Skeletal muscle cell (primary cell): Measurements from ENCODE around the gene EIF3J.

Experiments
- DNase-seq: peaks from one replicate; pipeline ENCODE4 v3.0.0-alpha.2; 2010; ENCODE audit warnings: low read depth
- H3K4me3 ChIP-seq: 2 replicates; pipeline ENCODE4 v1.5.1; 2011; ENCODE audit warnings: low read depth, mild to moderate bottlenecking, control low read depth, low read length, moderate library complexity

Gene EIF3J

GRCh38 chr15:44585633-44586032 lies 48.7 kb downstream of the EIF3J start:
- no peak for DNase-seq
- H3K4me3 ChIP-seq, result no peak overlapping the region

DNA sequence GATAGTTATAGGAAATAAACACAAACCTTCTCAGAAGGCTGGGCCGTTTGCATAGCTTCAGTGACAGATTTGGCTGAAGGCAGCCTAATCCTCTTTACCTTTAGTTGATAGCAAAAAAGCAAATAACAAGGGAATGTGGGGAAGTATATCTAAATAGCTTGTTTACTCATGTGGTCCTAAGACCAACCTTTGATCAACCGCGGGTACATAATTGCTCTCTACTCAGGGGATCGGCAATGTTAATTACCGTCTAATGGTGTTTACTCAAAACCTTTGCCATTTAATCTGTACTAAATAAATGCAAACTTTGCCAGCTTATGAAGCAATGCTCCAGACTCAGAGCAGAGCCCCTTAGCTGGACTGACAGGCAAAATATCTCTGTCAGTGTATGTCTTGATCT lies 51.6 kb downstream of the EIF3J start:
- no peak overlapping the region for H3K4me3 ChIP-seq
- DNase-seq, result no peak

GRCh38 chr15:44591326-44591725 lies 54.4 kb downstream of the EIF3J start:
- no peak for DNase-seq
- H3K4me3 ChIP-seq, result no peak overlapping the region

- H3K4me3 ChIP-seq, result no peak overlapping the region
- DNase-seq, result no peak
Observed at GRCh38 chr15:44593042-44593736, 56.2 kb downstream of the EIF3J start.

DNA sequence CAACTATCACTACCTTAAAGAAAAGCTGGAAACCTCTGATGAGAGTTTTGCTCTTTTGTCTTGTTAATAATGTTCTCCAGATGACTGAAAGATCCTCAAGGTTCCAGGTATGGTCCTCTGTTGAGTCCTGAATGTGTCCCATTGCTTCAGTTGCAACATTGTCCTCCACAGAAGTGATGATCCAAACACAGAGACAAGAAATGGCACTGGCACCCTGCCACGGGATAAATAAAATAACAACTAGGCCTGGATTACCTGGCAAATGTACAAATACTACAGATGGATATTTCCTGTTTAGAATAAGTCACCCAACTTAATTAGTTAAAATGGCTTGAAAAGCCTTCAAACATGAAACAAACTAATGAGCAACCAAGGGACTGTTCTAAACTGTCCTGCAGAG lies 58.3 kb downstream of the EIF3J start:
- DNase-seq, result no peak

DNA sequence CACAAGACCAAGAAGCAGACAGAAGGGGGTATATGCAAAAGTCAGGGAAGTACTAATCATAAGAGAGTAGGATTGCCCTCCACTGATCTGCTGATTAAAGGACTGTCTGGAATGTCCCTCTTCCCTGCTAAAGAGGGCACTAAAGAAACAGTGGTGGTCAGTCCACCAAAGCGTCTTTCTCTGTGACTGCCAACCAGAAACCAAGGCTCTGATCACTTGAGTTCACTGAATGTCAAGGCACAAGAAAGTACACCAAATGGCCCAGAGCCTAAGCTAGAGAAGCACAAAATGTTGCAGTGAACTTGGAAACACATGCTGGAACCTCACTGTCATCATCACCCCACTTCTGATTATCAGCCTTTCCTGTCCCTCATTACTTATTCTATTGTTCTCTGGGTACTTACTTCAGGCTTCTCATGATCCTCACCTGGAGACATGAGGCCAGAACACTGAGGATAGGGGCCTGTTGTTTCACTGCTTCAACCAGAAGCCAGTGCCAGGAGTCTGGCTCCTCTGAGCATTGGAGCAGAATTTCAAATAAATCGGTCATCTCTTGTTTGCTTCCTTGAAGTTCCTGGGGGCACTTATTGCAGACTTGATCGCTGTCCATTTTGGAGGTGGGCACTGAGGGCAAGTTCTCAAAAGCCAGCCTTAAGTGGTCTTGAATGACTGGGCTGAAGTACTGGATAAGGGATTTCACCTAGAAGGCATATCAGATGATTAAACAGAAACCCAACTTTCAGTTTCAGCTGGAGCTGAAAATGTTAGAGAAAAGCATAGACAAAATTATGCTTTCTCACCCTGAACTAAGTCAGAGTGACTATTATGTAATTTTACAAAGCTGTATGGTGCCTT lies 58.9 kb downstream of the EIF3J start:
- DNase-seq, result no peak
- no peak overlapping the region for H3K4me3 ChIP-seq

More for the DNA sequence above, 58.3 kb downstream of the EIF3J start:
- H3K4me3 ChIP-seq, result no peak overlapping the region

GRCh38 chr15:44596511-44597010 lies 59.6 kb downstream of the EIF3J start:
- no peak overlapping the region for H3K4me3 ChIP-seq
- no peak for DNase-seq

GRCh38 chr15:44598066-44598465 lies 61.1 kb downstream of the EIF3J start:
- no peak for DNase-seq
- H3K4me3 ChIP-seq, result no peak overlapping the region

DNA sequence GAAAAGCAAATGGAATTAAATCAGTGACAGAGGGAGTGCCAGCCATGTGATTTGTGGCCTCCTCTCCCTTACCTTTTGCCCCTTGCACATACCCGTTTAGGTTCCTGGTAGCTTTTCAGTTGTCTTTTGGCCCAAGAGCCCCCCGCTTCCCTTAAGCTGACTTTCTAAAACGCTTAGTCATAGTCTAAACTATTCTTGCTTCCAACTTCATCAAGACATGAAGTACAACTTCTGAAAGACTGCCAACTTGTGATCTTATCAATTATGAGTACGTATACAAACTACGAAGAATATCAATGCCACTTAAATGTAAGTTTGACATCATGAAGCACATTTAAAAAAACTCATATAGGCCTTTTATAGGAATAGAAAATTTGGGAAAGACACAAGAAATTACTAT lies 61.9 kb downstream of the EIF3J start:
- H3K4me3 ChIP-seq, result no peak overlapping the region
- DNase-seq, result peak; percentile 1

DNA sequence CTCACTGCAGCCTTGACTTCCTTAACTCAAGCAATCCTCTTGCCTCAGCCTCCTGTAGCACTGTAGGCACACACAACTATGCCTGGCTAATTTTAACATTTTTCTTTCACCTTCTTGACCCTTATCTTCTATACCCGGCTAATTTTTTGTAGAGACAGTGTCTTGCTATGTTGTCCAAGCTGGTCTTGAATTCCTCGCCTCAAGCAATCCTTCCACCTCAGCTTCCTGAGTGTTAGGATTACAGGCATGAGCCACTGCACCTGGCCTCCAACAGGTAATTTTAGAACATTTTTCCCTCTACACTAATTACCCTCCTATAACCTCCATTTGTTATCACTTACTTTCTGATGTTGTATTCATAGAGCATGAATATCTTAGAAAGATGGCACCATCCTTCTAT lies 66.2 kb downstream of the EIF3J start:
- DNase-seq, result no peak
- no peak overlapping the region for H3K4me3 ChIP-seq

DNA sequence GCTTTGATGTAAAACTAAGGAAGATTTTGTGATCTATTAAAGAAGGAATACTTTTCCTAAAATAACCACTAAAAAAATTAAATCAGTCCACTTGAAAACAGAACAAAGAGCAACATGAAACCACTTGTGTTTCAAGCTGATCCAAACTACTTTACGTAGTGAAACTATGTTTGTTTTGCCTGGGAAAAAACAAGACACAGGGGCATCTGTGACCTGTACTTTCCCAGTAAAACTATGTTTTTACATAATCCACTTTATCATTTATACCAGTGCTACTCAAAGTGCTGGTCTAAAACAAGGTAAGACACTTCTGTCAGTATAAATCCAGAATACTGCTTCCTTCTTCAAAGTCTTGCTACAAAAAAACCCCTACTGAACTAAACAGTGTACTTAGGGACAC lies 69.8 kb downstream of the EIF3J start:
- no peak for DNase-seq
- no peak overlapping the region for H3K4me3 ChIP-seq
